K562 (cell line): ENCODE results near the gene ROPN1. TPM values are rescaled to one million over a fixed set of nuclear protein-coding genes. Genes with fewer than 3 reads are reported as not detected.
A peak's percentile ranks its signal among the peaks of the same experiment; 100 is the strongest.

Experiments used
- ATF1 ChIP-seq, 2 experiments: fragments of 450-650 bp in 1 of 2; IDR thresholded peaks; 2 replicates each; pipeline ENCODE4 v1.6.1; 2016; ENCODE audit warnings: missing compliant biosample characterization in 1 of 2, missing genetic modification characterization in 1 of 2
- CXXC5 ChIP-seq: fragments of 250-450 bp; sonication (Bioruptor Pico); IDR thresholded peaks from 2 replicates; pipeline ENCODE4 v1.8.0; 2022; ENCODE audit warnings: inconsistent platforms, mild to moderate bottlenecking, moderate library complexity
- ILF3 ChIP-seq: fragments of 450-650 bp; IDR thresholded peaks from 2 replicates; pipeline ENCODE4 v1.6.1; 2018; ENCODE audit warnings: antibody characterized with exemption, mild to moderate bottlenecking, moderate library complexity, borderline replicate concordance
- NCOA4 ChIP-seq: fragments of 450-650 bp; IDR thresholded peaks from 2 replicates; pipeline ENCODE4 v1.6.1; 2018; ENCODE audit warnings: mild to moderate bottlenecking; ENCODE audit not compliant: partially characterized antibody
- NR3C1 ChIP-seq: sonication (generic); formaldehyde crosslinking; IDR thresholded peaks from 2 replicates; pipeline ENCODE4 v1.8.1; 2022; ENCODE audit warnings: missing genetic modification reagents
- POLR2AphosphoS5 ChIP-seq: IDR thresholded peaks from 2 replicates; pipeline ENCODE4 v1.6.1; 2011; ENCODE audit warnings: mild to moderate bottlenecking, low read depth, low read length, moderate library complexity; ENCODE audit not compliant: control insufficient read depth, insufficient read depth
- RBFOX2 ChIP-seq: fragments of 200-400 bp; formaldehyde crosslinking; IDR thresholded peaks from 2 replicates; pipeline ENCODE4 v1.6.1; 2017; ENCODE audit warnings: low read depth, mild to moderate bottlenecking, low read length, moderate library complexity
- SMAD4 ChIP-seq: fragments of 250-450 bp; sonication (Bioruptor Pico); conservative IDR thresholded peaks from 2 replicates; pipeline ENCODE4 v1.8.0; 2021; ENCODE audit warnings: inconsistent platforms, mild to moderate bottlenecking, moderate library complexity
- TRIM25 ChIP-seq: fragments of 450-650 bp; IDR thresholded peaks from 2 replicates; pipeline ENCODE4 v1.7.0; 2016; ENCODE audit warnings: borderline replicate concordance
- ZNF134 ChIP-seq: fragments of 250-450 bp; sonication (Bioruptor Pico); conservative IDR thresholded peaks from 2 replicates; pipeline ENCODE4 v1.4.0; 2020
- polyA plus RNA-seq, 8 experiments: library from polyadenylated mRNA; depleted of rRNA in 4 of 8; stranded (reverse) in 5 of 8; unstranded in 3 of 8; fragments of >200 nt; fragmentation: Nextera tagmentation in 2 of 8; fragmentation: Illumina TruSeq in 1 of 8; extraction: Ambion mirVana in 2 of 8; extraction: Trizol in 1 of 8; gene quantifications; 2 replicates each; pipeline versions ENCODE4 v1.2.1 to v1.2.3, GENCODE V29; 2011 to 2014; ENCODE audit warnings: inconsistent platforms in 1 of 8, missing spikeins in 1 of 8
- total RNA-seq, 7 experiments: library from RNA; depleted of rRNA in 6 of 7; stranded (reverse); fragments of >200 nt in 6 of 7; fragmentation: Illumina TruSeq in 2 of 7; extraction: Trizol in 2 of 7; gene quantifications; 2 replicates each; pipeline versions ENCODE4 v1.2.1 to v1.2.3, GENCODE V29; 2011 to 2021; ENCODE audit warnings: low replicate concordance in 1 of 7
- TF ChIP-seq, protein P1 (sequence below): fragments of 450-650 bp; IDR thresholded peaks from 2 replicates; pipeline ENCODE4 v1.6.1; 2016; ENCODE audit warnings: mild to moderate bottlenecking, moderate library complexity
- TF ChIP-seq, protein P2 (sequence below): IDR thresholded peaks from 2 replicates; pipeline ENCODE4 v1.6.1; 2016; ENCODE audit warnings: missing genetic modification characterization, missing compliant biosample characterization

ROPN1 gene
- total and polyA plus RNA-seq, 9 of the 15 experiments (the other 6 are each of a cell fraction or from before 2014, with no cell fraction given): not detected

GRCh38 chr3:123960781-123961507, 31.0 kb downstream of the ROPN1 start, which contains the start of gene CCDC14 (continued):
- TF ChIP-seq TRIM25 (no peak), ATF1 (CRISPR knock-in tag; IDR thresholded peaks at IDR 0.05) (no peak), ATF1 (tag; IDR thresholded peaks at IDR 0.05) (peak; percentile 7; the same call in 1 of the 2 replicates), NR3C1 (CRISPR knock-in tag) (no peak), CXXC5 (peak; percentile 57), NCOA4 (no peak), ILF3 (no peak), ZNF134 (no peak), POLR2AphosphoS5 (peak; percentile 77), SMAD4 (CRISPR knock-in tag) (no peak), RBFOX2 (peak; percentile 90)
- TF ChIP-seq, protein P1, sequence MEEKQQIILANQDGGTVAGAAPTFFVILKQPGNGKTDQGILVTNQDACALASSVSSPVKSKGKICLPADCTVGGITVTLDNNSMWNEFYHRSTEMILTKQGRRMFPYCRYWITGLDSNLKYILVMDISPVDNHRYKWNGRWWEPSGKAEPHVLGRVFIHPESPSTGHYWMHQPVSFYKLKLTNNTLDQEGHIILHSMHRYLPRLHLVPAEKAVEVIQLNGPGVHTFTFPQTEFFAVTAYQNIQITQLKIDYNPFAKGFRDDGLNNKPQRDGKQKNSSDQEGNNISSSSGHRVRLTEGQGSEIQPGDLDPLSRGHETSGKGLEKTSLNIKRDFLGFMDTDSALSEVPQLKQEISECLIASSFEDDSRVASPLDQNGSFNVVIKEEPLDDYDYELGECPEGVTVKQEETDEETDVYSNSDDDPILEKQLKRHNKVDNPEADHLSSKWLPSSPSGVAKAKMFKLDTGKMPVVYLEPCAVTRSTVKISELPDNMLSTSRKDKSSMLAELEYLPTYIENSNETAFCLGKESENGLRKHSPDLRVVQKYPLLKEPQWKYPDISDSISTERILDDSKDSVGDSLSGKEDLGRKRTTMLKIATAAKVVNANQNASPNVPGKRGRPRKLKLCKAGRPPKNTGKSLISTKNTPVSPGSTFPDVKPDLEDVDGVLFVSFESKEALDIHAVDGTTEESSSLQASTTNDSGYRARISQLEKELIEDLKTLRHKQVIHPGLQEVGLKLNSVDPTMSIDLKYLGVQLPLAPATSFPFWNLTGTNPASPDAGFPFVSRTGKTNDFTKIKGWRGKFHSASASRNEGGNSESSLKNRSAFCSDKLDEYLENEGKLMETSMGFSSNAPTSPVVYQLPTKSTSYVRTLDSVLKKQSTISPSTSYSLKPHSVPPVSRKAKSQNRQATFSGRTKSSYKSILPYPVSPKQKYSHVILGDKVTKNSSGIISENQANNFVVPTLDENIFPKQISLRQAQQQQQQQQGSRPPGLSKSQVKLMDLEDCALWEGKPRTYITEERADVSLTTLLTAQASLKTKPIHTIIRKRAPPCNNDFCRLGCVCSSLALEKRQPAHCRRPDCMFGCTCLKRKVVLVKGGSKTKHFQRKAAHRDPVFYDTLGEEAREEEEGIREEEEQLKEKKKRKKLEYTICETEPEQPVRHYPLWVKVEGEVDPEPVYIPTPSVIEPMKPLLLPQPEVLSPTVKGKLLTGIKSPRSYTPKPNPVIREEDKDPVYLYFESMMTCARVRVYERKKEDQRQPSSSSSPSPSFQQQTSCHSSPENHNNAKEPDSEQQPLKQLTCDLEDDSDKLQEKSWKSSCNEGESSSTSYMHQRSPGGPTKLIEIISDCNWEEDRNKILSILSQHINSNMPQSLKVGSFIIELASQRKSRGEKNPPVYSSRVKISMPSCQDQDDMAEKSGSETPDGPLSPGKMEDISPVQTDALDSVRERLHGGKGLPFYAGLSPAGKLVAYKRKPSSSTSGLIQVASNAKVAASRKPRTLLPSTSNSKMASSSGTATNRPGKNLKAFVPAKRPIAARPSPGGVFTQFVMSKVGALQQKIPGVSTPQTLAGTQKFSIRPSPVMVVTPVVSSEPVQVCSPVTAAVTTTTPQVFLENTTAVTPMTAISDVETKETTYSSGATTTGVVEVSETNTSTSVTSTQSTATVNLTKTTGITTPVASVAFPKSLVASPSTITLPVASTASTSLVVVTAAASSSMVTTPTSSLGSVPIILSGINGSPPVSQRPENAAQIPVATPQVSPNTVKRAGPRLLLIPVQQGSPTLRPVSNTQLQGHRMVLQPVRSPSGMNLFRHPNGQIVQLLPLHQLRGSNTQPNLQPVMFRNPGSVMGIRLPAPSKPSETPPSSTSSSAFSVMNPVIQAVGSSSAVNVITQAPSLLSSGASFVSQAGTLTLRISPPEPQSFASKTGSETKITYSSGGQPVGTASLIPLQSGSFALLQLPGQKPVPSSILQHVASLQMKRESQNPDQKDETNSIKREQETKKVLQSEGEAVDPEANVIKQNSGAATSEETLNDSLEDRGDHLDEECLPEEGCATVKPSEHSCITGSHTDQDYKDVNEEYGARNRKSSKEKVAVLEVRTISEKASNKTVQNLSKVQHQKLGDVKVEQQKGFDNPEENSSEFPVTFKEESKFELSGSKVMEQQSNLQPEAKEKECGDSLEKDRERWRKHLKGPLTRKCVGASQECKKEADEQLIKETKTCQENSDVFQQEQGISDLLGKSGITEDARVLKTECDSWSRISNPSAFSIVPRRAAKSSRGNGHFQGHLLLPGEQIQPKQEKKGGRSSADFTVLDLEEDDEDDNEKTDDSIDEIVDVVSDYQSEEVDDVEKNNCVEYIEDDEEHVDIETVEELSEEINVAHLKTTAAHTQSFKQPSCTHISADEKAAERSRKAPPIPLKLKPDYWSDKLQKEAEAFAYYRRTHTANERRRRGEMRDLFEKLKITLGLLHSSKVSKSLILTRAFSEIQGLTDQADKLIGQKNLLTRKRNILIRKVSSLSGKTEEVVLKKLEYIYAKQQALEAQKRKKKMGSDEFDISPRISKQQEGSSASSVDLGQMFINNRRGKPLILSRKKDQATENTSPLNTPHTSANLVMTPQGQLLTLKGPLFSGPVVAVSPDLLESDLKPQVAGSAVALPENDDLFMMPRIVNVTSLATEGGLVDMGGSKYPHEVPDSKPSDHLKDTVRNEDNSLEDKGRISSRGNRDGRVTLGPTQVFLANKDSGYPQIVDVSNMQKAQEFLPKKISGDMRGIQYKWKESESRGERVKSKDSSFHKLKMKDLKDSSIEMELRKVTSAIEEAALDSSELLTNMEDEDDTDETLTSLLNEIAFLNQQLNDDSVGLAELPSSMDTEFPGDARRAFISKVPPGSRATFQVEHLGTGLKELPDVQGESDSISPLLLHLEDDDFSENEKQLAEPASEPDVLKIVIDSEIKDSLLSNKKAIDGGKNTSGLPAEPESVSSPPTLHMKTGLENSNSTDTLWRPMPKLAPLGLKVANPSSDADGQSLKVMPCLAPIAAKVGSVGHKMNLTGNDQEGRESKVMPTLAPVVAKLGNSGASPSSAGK: no peak; the same call in 1 of the 2 replicates
- TF ChIP-seq, protein P2, sequence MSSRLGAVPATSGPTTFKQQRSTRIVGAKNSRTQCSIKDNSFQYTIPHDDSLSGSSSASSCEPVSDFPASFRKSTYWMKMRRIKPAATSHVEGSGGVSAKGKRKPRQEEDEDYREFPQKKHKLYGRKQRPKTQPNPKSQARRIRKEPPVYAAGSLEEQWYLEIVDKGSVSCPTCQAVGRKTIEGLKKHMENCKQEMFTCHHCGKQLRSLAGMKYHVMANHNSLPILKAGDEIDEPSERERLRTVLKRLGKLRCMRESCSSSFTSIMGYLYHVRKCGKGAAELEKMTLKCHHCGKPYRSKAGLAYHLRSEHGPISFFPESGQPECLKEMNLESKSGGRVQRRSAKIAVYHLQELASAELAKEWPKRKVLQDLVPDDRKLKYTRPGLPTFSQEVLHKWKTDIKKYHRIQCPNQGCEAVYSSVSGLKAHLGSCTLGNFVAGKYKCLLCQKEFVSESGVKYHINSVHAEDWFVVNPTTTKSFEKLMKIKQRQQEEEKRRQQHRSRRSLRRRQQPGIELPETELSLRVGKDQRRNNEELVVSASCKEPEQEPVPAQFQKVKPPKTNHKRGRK (tag): no peak
